GM12878 (cell line): Measurements from ENCODE around the gene DNAJA4. TPM values are rescaled to one million over a fixed set of nuclear protein-coding genes. Genes with fewer than 3 reads are reported as not detected.

Experiments used
- ATAC-seq: fragments of 200-7000 bp; cut with Tn5 transposase; 3 replicates; pipeline ENCODE4 v1.9.1; 2020; ENCODE audit warnings: mild to moderate bottlenecking, moderate library complexity
- BruUV-seq: library from RNA; stranded (reverse); fragments of 400-500 nt; replicated peaks from 2 replicates; lab custom pipeline; 2021; lab: Mats Ljungman, UMichigan
- CTCF ChIA-PET: fragments of 300-600 bp; sonication (Branson Sonifier 250); formaldehyde crosslinking; extraction: SDS; loops from one replicate; lab custom pipeline; 2021; ENCODE audit warnings: inconsistent platforms; lab: Yijun Ruan, JAX
- POLR2A ChIA-PET: fragments of 350-600 bp; formaldehyde crosslinking; extraction: SDS; loops from one replicate; lab custom pipeline; 2021; ENCODE audit warnings: inconsistent platforms; lab: Charles Lee
- RAD21 ChIA-PET: fragments of 300-600 bp; sonication (Branson Sonifier 250); formaldehyde crosslinking; loops from one replicate; lab custom pipeline; 2023; ENCODE audit warnings: antibody characterized with exemption; ENCODE audit not compliant: unreplicated experiment; lab: Charles Lee
- SMC1A ChIA-PET: fragments of 300-600 bp; sonication (Branson Sonifier 250); formaldehyde crosslinking; loops from one replicate; lab custom pipeline; 2023; ENCODE audit not compliant: unreplicated experiment, uncharacterized antibody; lab: Charles Lee
- DNase-seq: peaks from one replicate; pipeline ENCODE4 v3.0.0-alpha.2; 2011; ENCODE audit warnings: low read depth, low spot score
- FAIRE-seq: peaks from 3 replicates; lab custom pipeline; 2011; peaks lifted over from hg19 to GRCh38; lab: Jason Lieb, UNC
- H2AFZ ChIP-seq: 2 replicates; pipeline ENCODE4 v1.6.0; 2011; ENCODE audit warnings: low read depth, low read length, control low read depth; ENCODE audit not compliant: control insufficient read depth
- H3K27ac ChIP-seq: 2 replicates; pipeline ENCODE4 v1.5.1; 2011; ENCODE audit warnings: control low read depth; ENCODE audit not compliant: control insufficient read depth, insufficient read depth
- H3K27me3 ChIP-seq, 2 experiments: replicated peaks in 1 of 2; 2 replicates each; pipeline versions ENCODE4 v1.6.0 to v1.6.1; 2011; ENCODE audit warnings: low read length in 1 of 2; ENCODE audit not compliant: control insufficient read depth in 2 of 2, insufficient read depth in 2 of 2
- H3K36me3 ChIP-seq, 2 experiments: 2 replicates each; pipeline ENCODE4 v1.5.1; 2011; ENCODE audit warnings: low read length in 1 of 2; ENCODE audit not compliant: control insufficient read depth in 2 of 2, insufficient read depth in 2 of 2
- H3K4me1 ChIP-seq: 2 replicates; pipeline ENCODE4 v1.6.1; 2011; ENCODE audit warnings: mild to moderate bottlenecking, low read length, moderate library complexity, mixed read lengths; ENCODE audit not compliant: control insufficient read depth, insufficient read depth
- H3K4me2 ChIP-seq: 2 replicates; pipeline ENCODE4 v1.6.0; 2011; ENCODE audit warnings: control low read depth; ENCODE audit not compliant: control insufficient read depth, insufficient read depth
- H3K4me3 ChIP-seq: fragments of 200-600 bp; sonication (generic); 2 replicates; pipeline ENCODE4 v1.5.1; 2016
- H3K79me2 ChIP-seq: 2 replicates; pipeline ENCODE4 v1.6.0; 2011; ENCODE audit warnings: low read length; ENCODE audit not compliant: control insufficient read depth, insufficient read depth
- H3K9ac ChIP-seq: 2 replicates; pipeline ENCODE4 v1.8.0; 2011; ENCODE audit warnings: low read length, control low read depth, mixed read lengths; ENCODE audit not compliant: control insufficient read depth, insufficient read depth
- H3K9me3 ChIP-seq: replicated peaks from 3 replicates; pipeline ENCODE4 v1.5.1; 2011; ENCODE audit warnings: mild to moderate bottlenecking, low read length; ENCODE audit not compliant: control insufficient read depth, insufficient read depth
- H4K20me1 ChIP-seq: 2 replicates; pipeline ENCODE4 v1.6.0; 2011; ENCODE audit not compliant: control insufficient read depth, insufficient read depth
- BMI1 ChIP-seq: fragments of 450-650 bp; IDR thresholded peaks from 2 replicates; pipeline ENCODE4 v1.6.1; 2016; ENCODE audit warnings: mild to moderate bottlenecking, moderate library complexity, borderline replicate concordance
- GATAD2B ChIP-seq: fragments of 450-650 bp; conservative IDR thresholded peaks from 2 replicates; pipeline ENCODE4 v1.6.1; 2017; ENCODE audit warnings: low read depth, mild to moderate bottlenecking, moderate library complexity
- MXI1 ChIP-seq: fragments of 150-350 bp; IDR thresholded peaks from 2 replicates; pipeline ENCODE4 v1.6.1; 2011; ENCODE audit warnings: low read depth, mild to moderate bottlenecking, inconsistent platforms, low read length, improper control_type of control experiment
- RELA ChIP-seq: fragments of 450-650 bp; IDR thresholded peaks from 2 replicates; pipeline ENCODE4 v1.8.0; 2014; ENCODE audit warnings: borderline replicate concordance; ENCODE audit not compliant: partially characterized antibody
- SREBF2 ChIP-seq: IDR thresholded peaks from 2 replicates; pipeline ENCODE4 v1.6.1; 2012; ENCODE audit warnings: mild to moderate bottlenecking, low read length
- ZNF207 ChIP-seq: fragments of 450-650 bp; IDR thresholded peaks from 2 replicates; pipeline ENCODE4 v1.6.1; 2014; ENCODE audit warnings: antibody characterized with exemption, mild to moderate bottlenecking, borderline replicate concordance
- WGBS: methylation state at CpG from one replicate; pipeline ENCODE4 v1.1.6; 2016; ENCODE audit warnings: low lambda C conversion rate; ENCODE audit not compliant: insufficient replicate concordance, insufficient coverage; ENCODE audit errors: missing lambda C conversion rate; 5-methylcytosine and 5-hydroxymethylcytosine counted together
- in situ Hi-C: fragments of 300-500 bp; cut with MboI; formaldehyde crosslinking; loops from 9 replicates; pipeline ENCODE4 v1.14.3; 2018; ENCODE audit warnings: mixed read lengths
- intact Hi-C: fragments of 100-400 bp; cut with micrococcal nuclease; formaldehyde crosslinking; loops from one replicate; pipeline ENCODE4 v1.14.2; 2022; ENCODE audit not compliant: unreplicated experiment
- polyA plus RNA-seq, 11 experiments: library from polyadenylated mRNA; depleted of rRNA in 4 of 11; unstranded in 6 of 11; stranded (reverse) in 5 of 11; fragments of >200 nt; fragmentation: Nextera tagmentation in 4 of 11; fragmentation: Illumina TruSeq in 1 of 11; extraction: Ambion mirVana in 4 of 11; extraction: Trizol in 1 of 11; gene quantifications; 1 replicate in 1 of 11; 2 replicates in 10 of 11; pipeline versions ENCODE4 v1.2.1 to v1.2.3, GENCODE V29; 2011 to 2016; ENCODE audit warnings: inconsistent platforms in 2 of 11, missing spikeins in 2 of 11, low read depth in 1 of 11
- total RNA-seq, 4 experiments: library from RNA; depleted of rRNA in 3 of 4; stranded (reverse); fragments of >200 nt in 3 of 4; fragmentation: Illumina TruSeq in 1 of 4; extraction: Trizol in 1 of 4; gene quantifications; 2 replicates each; pipeline versions ENCODE4 v1.2.1 to v1.2.3, GENCODE V29; 2013 to 2021
- TF ChIP-seq, protein P1 (sequence below): fragments of 450-650 bp; IDR thresholded peaks from 2 replicates; pipeline ENCODE4 v1.6.1; 2017; ENCODE audit warnings: mild to moderate bottlenecking, moderate library complexity
- TF ChIP-seq, protein P2 (sequence below): IDR thresholded peaks from 2 replicates; pipeline ENCODE4 v1.6.1; 2012; ENCODE audit warnings: mild to moderate bottlenecking, low read depth, low read length

DNAJA4 gene
- total and polyA plus RNA-seq, 10 of the 15 experiments (the other 5 are each of a cell fraction or from before 2014, with no cell fraction given) = 0.01 to 10.4 (median 4.1) TPM

GRCh38 chr15:78280319-78281072, 16.1 kb downstream of the DNAJA4 start:
- in situ Hi-C loops (no loop called here), intact Hi-C loops (no loop called here)
- ATAC-seq = no peak
- TF ChIP-seq, protein P1, sequence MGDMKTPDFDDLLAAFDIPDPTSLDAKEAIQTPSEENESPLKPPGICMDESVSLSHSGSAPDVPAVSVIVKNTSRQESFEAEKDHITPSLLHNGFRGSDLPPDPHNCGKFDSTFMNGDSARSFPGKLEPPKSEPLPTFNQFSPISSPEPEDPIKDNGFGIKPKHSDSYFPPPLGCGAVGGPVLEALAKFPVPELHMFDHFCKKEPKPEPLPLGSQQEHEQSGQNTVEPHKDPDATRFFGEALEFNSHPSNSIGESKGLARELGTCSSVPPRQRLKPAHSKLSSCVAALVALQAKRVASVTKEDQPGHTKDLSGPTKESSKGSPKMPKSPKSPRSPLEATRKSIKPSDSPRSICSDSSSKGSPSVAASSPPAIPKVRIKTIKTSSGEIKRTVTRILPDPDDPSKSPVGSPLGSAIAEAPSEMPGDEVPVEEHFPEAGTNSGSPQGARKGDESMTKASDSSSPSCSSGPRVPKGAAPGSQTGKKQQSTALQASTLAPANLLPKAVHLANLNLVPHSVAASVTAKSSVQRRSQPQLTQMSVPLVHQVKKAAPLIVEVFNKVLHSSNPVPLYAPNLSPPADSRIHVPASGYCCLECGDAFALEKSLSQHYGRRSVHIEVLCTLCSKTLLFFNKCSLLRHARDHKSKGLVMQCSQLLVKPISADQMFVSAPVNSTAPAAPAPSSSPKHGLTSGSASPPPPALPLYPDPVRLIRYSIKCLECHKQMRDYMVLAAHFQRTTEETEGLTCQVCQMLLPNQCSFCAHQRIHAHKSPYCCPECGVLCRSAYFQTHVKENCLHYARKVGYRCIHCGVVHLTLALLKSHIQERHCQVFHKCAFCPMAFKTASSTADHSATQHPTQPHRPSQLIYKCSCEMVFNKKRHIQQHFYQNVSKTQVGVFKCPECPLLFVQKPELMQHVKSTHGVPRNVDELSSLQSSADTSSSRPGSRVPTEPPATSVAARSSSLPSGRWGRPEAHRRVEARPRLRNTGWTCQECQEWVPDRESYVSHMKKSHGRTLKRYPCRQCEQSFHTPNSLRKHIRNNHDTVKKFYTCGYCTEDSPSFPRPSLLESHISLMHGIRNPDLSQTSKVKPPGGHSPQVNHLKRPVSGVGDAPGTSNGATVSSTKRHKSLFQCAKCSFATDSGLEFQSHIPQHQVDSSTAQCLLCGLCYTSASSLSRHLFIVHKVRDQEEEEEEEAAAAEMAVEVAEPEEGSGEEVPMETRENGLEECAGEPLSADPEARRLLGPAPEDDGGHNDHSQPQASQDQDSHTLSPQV = no peak
- TF ChIP-seq MXI1 (no peak), ZNF207 (no peak), BMI1 (no peak), RELA (no peak), SREBF2 (no peak), GATAD2B (no peak)
- TF ChIP-seq, protein P2, sequence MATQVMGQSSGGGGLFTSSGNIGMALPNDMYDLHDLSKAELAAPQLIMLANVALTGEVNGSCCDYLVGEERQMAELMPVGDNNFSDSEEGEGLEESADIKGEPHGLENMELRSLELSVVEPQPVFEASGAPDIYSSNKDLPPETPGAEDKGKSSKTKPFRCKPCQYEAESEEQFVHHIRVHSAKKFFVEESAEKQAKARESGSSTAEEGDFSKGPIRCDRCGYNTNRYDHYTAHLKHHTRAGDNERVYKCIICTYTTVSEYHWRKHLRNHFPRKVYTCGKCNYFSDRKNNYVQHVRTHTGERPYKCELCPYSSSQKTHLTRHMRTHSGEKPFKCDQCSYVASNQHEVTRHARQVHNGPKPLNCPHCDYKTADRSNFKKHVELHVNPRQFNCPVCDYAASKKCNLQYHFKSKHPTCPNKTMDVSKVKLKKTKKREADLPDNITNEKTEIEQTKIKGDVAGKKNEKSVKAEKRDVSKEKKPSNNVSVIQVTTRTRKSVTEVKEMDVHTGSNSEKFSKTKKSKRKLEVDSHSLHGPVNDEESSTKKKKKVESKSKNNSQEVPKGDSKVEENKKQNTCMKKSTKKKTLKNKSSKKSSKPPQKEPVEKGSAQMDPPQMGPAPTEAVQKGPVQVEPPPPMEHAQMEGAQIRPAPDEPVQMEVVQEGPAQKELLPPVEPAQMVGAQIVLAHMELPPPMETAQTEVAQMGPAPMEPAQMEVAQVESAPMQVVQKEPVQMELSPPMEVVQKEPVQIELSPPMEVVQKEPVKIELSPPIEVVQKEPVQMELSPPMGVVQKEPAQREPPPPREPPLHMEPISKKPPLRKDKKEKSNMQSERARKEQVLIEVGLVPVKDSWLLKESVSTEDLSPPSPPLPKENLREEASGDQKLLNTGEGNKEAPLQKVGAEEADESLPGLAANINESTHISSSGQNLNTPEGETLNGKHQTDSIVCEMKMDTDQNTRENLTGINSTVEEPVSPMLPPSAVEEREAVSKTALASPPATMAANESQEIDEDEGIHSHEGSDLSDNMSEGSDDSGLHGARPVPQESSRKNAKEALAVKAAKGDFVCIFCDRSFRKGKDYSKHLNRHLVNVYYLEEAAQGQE = no peak
- WGBS = 92% methylated on average over 13 of the region's 13 CpGs
- Histone ChIP-seq H3K4me2 (no peak overlapping the region), H3K4me1 (no peaks in the 10 kb centered on the region), H3K4me3 (no peak overlapping the region), H3K36me3 (peaks cover 4 to 26% of the 10 kb centered on the region in 2 experiments; a peak in 3 of 4 replicates), H3K27ac (no peak overlapping the region), H3K27me3 (no peaks in the 10 kb centered on the region), H4K20me1 (no peaks in the 10 kb centered on the region), H3K79me2 (no peaks in the 10 kb centered on the region), H2AFZ (no peak overlapping the region), H3K9me3 (no peaks in the 10 kb centered on the region), H3K9ac (no peak overlapping the region)
- CTCF ChIA-PET = interaction anchor here (0.6 to 1.8 kb wide), 3 partner anchors 12 to 37 kb away, joined by 3 to 4 read pairs (median 4); partner anchors contain the start of gene SKIC8
- RAD21 ChIA-PET = no interaction called here
- DNase-seq = no peak
- SMC1A ChIA-PET = no interaction called here
- BruUV-seq = no TSS peak
- FAIRE-seq = no peak
- POLR2A ChIA-PET = interaction anchor here (1.4 kb wide), 1 partner anchor 19 kb away, joined by 4 read pairs; the partner anchor contains the start of gene SKIC8
